ENCODE results near the gene HNRNPM. TPM values are rescaled to one million over a fixed set of nuclear protein-coding genes. Genes with fewer than 3 reads are reported as not detected.

The HNRNPM gene
- total and polyA plus RNA-seq, 3 donors from 2014 or later, result 164 to 198 (median 177) TPM

DNA sequence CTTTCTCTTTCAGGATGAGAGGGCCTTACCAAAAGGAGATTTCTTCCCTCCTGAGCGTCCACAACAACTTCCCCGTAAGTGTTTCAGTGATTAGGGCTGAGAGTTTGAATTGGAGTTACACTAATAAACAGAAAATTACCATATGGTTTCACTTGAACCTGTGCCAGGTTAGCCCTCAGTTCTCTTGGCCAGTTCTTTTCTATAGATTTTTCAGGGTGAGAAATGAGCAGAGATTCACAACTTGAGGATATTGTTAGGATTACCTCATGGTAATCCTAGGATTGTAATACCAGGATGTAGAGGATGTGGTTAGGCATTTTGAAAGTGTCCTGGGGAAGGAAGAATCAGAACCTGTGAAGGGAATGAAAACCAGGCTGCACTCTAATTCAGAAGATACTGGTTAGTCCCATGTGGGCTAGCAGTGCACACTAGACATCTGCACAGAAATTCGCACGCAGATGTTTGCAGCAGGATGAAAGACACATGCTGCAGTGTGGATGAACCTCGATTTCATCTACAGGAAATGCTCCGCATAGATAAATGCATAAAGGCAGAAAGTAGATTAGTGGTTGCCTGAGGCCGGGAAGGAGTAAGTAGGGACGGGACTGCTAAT, 24.1 kb downstream of the HNRNPM start:
- DNase-seq, result no peak
- Histone ChIP-seq H3K4me3 (no peak overlapping the region), H3K27ac (no peak overlapping the region), H3K36me3 (ENCODE audit: low read depth, missing control alignments) (no peaks in the 10 kb centered on the region), H3K4me1 (peaks cover 6% of the 10 kb centered on the region), H3K9me3 (no peaks in the 10 kb centered on the region), H3K27me3 (no peaks in the 10 kb centered on the region)
- TF ChIP-seq CTCF (IDR thresholded peaks at IDR 0.05) (no peak), POLR2A (IDR thresholded peaks at IDR 0.05) (no peak)
- intact Hi-C loops (cut with DNase I; ENCODE audit: low total_unique reads), result no loop called here
- 91 to 92% methylated on average over 8 of the region's 8 CpGs for WGBS, 2 donors

DNA sequence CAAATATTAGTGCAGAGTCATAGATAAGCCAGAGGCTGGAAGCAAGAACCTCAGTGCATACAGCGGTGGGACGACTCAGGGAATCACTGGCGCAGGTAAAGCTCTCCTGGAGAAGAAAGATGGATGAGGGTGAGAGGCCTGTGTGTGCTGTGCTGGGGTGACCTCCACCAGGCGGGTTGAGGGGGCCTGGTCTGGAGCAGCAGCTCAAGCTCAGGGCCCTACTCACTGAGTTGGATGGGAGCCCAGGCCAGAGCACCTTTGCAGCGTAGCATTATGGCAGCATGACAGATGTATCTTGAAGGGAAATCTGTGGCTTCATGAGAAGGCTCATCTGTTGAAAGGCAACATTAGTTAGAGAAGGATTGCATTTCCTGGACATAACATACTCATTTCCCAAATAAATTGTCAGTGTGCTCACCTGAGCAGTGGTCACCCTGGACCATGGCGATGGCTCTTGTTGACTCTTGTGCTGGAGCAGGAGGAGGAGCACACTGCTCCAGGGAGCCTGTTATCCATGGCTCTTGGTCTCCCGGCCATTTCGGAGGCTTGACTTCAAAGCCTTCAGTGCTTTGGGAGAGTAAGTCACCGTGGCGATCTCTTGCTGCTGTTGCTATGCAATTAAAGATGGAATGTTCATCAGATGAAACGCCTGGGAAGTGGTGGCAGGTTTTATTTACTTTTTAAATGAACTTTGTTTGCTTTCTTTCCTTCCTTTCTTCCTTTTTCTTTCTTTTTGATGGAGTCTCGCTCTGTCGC, 25.0 kb downstream of the HNRNPM start:
- TF ChIP-seq POLR2A (IDR thresholded peaks at IDR 0.05) (no peak), CTCF (IDR thresholded peaks at IDR 0.05) (no peak)
- WGBS, 2 donors, result 84 to 96% methylated on average over 13 of the region's 13 CpGs
- H3K9me3 ChIP-seq, result no peaks in the 10 kb centered on the region
- intact Hi-C loops (cut with DNase I; ENCODE audit: low total_unique reads), result no loop called here
- peaks cover 6% of the 10 kb centered on the region for H3K4me1 ChIP-seq
- H3K27me3 ChIP-seq, result no peaks in the 10 kb centered on the region
- no peak overlapping the region for H3K4me3 ChIP-seq
- no peak overlapping the region for H3K27ac ChIP-seq
- H3K36me3 ChIP-seq (ENCODE audit: low read depth, missing control alignments), result no peaks in the 10 kb centered on the region
- DNase-seq, result no peak

- no peak overlapping the region for H3K27ac ChIP-seq
- TF ChIP-seq CTCF (IDR thresholded peaks at IDR 0.05) (no peak), POLR2A (IDR thresholded peaks at IDR 0.05) (no peak)
- intact Hi-C loops (cut with DNase I; ENCODE audit: low total_unique reads), result no loop called here
- H3K4me1 ChIP-seq, result peaks cover 6% of the 10 kb centered on the region
- WGBS, 2 donors, result 69 to 73% methylated on average over 6 of the region's 6 CpGs
- no peak for DNase-seq
- no peak overlapping the region for H3K4me3 ChIP-seq
- H3K9me3 ChIP-seq, result no peaks in the 10 kb centered on the region
- H3K36me3 ChIP-seq (ENCODE audit: low read depth, missing control alignments), result no peaks in the 10 kb centered on the region
- no peaks in the 10 kb centered on the region for H3K27me3 ChIP-seq
These were observed 29.1 kb downstream of the HNRNPM start for GRCh38 chr19:8473648-8474476.

DNA sequence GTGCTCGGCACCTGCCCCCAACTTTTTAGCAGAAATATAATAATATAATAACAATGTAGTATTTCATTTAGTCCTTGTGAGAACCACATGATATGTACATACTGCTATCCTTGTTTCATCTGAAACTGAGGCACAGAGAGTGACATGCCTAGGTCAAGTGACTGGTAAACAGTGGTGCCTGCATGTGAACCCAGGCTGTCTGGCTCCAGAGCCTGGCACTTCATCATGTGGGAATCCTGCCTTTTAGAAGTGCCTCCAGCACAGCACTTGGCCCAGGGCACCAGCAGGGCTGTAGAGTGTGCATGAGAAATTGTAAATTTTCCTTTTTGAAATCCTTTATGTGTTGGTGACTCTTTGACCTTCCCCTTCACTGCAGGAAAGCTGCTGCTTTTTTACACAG, 30.2 kb downstream of the HNRNPM start:
- Histone ChIP-seq H3K27ac (no peak overlapping the region), H3K27me3 (no peaks in the 10 kb centered on the region), H3K4me3 (no peak overlapping the region), H3K4me1 (peaks cover 6% of the 10 kb centered on the region), H3K9me3 (no peaks in the 10 kb centered on the region), H3K36me3 (ENCODE audit: low read depth, missing control alignments) (no peaks in the 10 kb centered on the region)
- DNase-seq, result no peak
- TF ChIP-seq POLR2A (IDR thresholded peaks at IDR 0.05) (no peak), CTCF (IDR thresholded peaks at IDR 0.05) (no peak)
- 93 to 100% methylated on average over 1 of the region's 1 CpG for WGBS, 2 donors
- intact Hi-C loops (cut with DNase I; ENCODE audit: low total_unique reads), result no loop called here

All from testis (tissue), 3 donors.